Activated T-cell treated with anti-CD3 and anti-CD28 coated beads, Interleukin-2, amount 50 U/mL, for 24 hours (primary cell): ENCODE measurements around the gene CRKL.
A peak's percentile ranks its signal among the peaks of the same experiment; 100 is the strongest.
"Not testable (repeated sequence)": the region's sequence is repeated elsewhere in the genome, so short reads cannot be mapped to it uniquely, and the experiment has no call there.

ENCODE experiments used
- DNase-seq: peaks from one replicate; pipeline ENCODE4 v3.0.0-alpha.2; 2020
- H3K27ac Mint-ChIP-seq: 2 replicates; pipeline ENCODE4 v1.8.0; 2020; ENCODE audit warnings: mild to moderate bottlenecking, mixed read lengths
- H3K27me3 Mint-ChIP-seq: 2 replicates; pipeline ENCODE4 v1.8.0; 2020; ENCODE audit warnings: mixed read lengths
- H3K36me3 Mint-ChIP-seq: 2 replicates; pipeline ENCODE4 v1.8.0; 2020; ENCODE audit warnings: low read depth, mixed read lengths
- H3K4me1 Mint-ChIP-seq: 2 replicates; pipeline ENCODE4 v1.8.0; 2020; ENCODE audit warnings: low read depth, mixed read lengths
- H3K4me3 Mint-ChIP-seq: 2 replicates; pipeline ENCODE4 v1.8.0; 2020; ENCODE audit warnings: mild to moderate bottlenecking, moderate library complexity, mixed read lengths
- H3K9me3 Mint-ChIP-seq: 2 replicates; pipeline ENCODE4 v1.8.0; 2020; ENCODE audit warnings: mixed read lengths

CRKL gene

GRCh38 chr22:20935780-20936539, 18.8 kb downstream of the CRKL start:
- H3K36me3 Mint-ChIP-seq, result peaks cover 83% of the 10 kb centered on the region

GRCh38 chr22:20937031-20937793, 20.0 kb downstream of the CRKL start:
- H3K27me3 Mint-ChIP-seq, result no peaks in the 10 kb centered on the region
- H3K4me3 Mint-ChIP-seq, result no peak overlapping the region
- DNase-seq, result no peak
- H3K27ac Mint-ChIP-seq, result peak overlapping the region; percentile 51
- H3K9me3 Mint-ChIP-seq, result no peaks in the 10 kb centered on the region
- H3K36me3 Mint-ChIP-seq, result peaks cover 87% of the 10 kb centered on the region
- peaks cover 77% of the 10 kb centered on the region for H3K4me1 Mint-ChIP-seq

More at GRCh38 chr22:20935780-20936539, 18.8 kb downstream of the CRKL start:
- H3K9me3 Mint-ChIP-seq, H3K27me3 Mint-ChIP-seq, H3K4me3 Mint-ChIP-seq, DNase-seq: not testable (repeated sequence)
- Mint-ChIP-seq H3K4me1 (peaks cover 75% of the 10 kb centered on the region), H3K27ac (peak overlapping the region; percentile 67)

- Mint-ChIP-seq H3K36me3 (peaks cover 90% of the 10 kb centered on the region), H3K27me3 (no peaks in the 10 kb centered on the region), H3K27ac (no peak overlapping the region), H3K4me3 (no peak overlapping the region), H3K4me1 (peaks cover 78% of the 10 kb centered on the region), H3K9me3 (no peaks in the 10 kb centered on the region)
- DNase-seq, result no peak
Measured at GRCh38 chr22:20937794-20938671, 20.8 kb downstream of the CRKL start.

GRCh38 chr22:20939457-20940185, 22.4 kb downstream of the CRKL start:
- not testable (repeated sequence) for H3K27me3 Mint-ChIP-seq, H3K9me3 Mint-ChIP-seq, H3K4me3 Mint-ChIP-seq, DNase-seq, H3K27ac Mint-ChIP-seq
- peaks cover 87% of the 10 kb centered on the region for H3K36me3 Mint-ChIP-seq
- H3K4me1 Mint-ChIP-seq, result peaks cover 77% of the 10 kb centered on the region

- no peak for DNase-seq
- H3K27ac Mint-ChIP-seq, result peak overlapping the region; percentile 16
- no peaks in the 10 kb centered on the region for H3K27me3 Mint-ChIP-seq
- peaks cover 75% of the 10 kb centered on the region for H3K4me1 Mint-ChIP-seq
- H3K4me3 Mint-ChIP-seq, result no peak overlapping the region
- H3K36me3 Mint-ChIP-seq, result peaks cover 85% of the 10 kb centered on the region
- H3K9me3 Mint-ChIP-seq, result no peaks in the 10 kb centered on the region
Measured at GRCh38 chr22:20940186-20940651, 23.0 kb downstream of the CRKL start.

- Mint-ChIP-seq H3K4me1 (peaks cover 77% of the 10 kb centered on the region), H3K4me3 (no peak overlapping the region), H3K9me3 (no peaks in the 10 kb centered on the region), H3K27ac (no peak overlapping the region), H3K36me3 (peaks cover 86% of the 10 kb centered on the region), H3K27me3 (no peaks in the 10 kb centered on the region)
- no peak for DNase-seq
Measured at GRCh38 chr22:20940904-20941385, 23.7 kb downstream of the CRKL start.

GRCh38 chr22:20942203-20942902, 25.1 kb downstream of the CRKL start:
- H3K27me3 Mint-ChIP-seq, H3K9me3 Mint-ChIP-seq, H3K4me3 Mint-ChIP-seq, H3K27ac Mint-ChIP-seq, DNase-seq: not testable (repeated sequence)
- H3K36me3 Mint-ChIP-seq, result peaks cover 84% of the 10 kb centered on the region
- H3K4me1 Mint-ChIP-seq, result peaks cover 75% of the 10 kb centered on the region

- no peaks in the 10 kb centered on the region for H3K27me3 Mint-ChIP-seq
- no peak overlapping the region for H3K27ac Mint-ChIP-seq
- peaks cover 83% of the 10 kb centered on the region for H3K36me3 Mint-ChIP-seq
- H3K4me3 Mint-ChIP-seq, result no peak overlapping the region
- peaks cover 73% of the 10 kb centered on the region for H3K4me1 Mint-ChIP-seq
- DNase-seq, result no peak
- H3K9me3 Mint-ChIP-seq, result no peaks in the 10 kb centered on the region
Measured at GRCh38 chr22:20943104-20943933, 26.1 kb downstream of the CRKL start.

GRCh38 chr22:20944042-20944441, 26.8 kb downstream of the CRKL start:
- Mint-ChIP-seq H3K4me3 (no peak overlapping the region), H3K9me3 (no peaks in the 10 kb centered on the region), H3K4me1 (peaks cover 72% of the 10 kb centered on the region), H3K27me3 (no peaks in the 10 kb centered on the region), H3K27ac (no peak overlapping the region), H3K36me3 (peaks cover 82% of the 10 kb centered on the region)
- no peak for DNase-seq

GRCh38 chr22:20945578-20945934, 28.3 kb downstream of the CRKL start:
- H3K27me3 Mint-ChIP-seq, result no peaks in the 10 kb centered on the region
- H3K9me3 Mint-ChIP-seq, result no peaks in the 10 kb centered on the region
- H3K4me1 Mint-ChIP-seq, result peaks cover 70% of the 10 kb centered on the region
- peaks cover 82% of the 10 kb centered on the region for H3K36me3 Mint-ChIP-seq
- H3K4me3 Mint-ChIP-seq, result no peak overlapping the region
- H3K27ac Mint-ChIP-seq, result no peak overlapping the region
- DNase-seq, result no peak

GRCh38 chr22:20946080-20946986, 29.1 kb downstream of the CRKL start:
- no peaks in the 10 kb centered on the region for H3K9me3 Mint-ChIP-seq
- DNase-seq, result no peak
- H3K36me3 Mint-ChIP-seq, result peaks cover 83% of the 10 kb centered on the region
- peak overlapping the region; percentile 48 for H3K27ac Mint-ChIP-seq
- H3K4me3 Mint-ChIP-seq, result no peak overlapping the region
- peaks cover 62% of the 10 kb centered on the region for H3K4me1 Mint-ChIP-seq
- H3K27me3 Mint-ChIP-seq, result no peaks in the 10 kb centered on the region

GRCh38 chr22:20946991-20947390, 29.8 kb downstream of the CRKL start:
- Mint-ChIP-seq H3K9me3 (no peaks in the 10 kb centered on the region), H3K4me1 (peaks cover 58% of the 10 kb centered on the region), H3K4me3 (no peak overlapping the region), H3K36me3 (peaks cover 85% of the 10 kb centered on the region), H3K27ac (no peak overlapping the region), H3K27me3 (no peaks in the 10 kb centered on the region)
- DNase-seq, result no peak
